ENCODE measurements around the gene SRXN1. TPM values are rescaled to one million over a fixed set of nuclear protein-coding genes. Genes with fewer than 3 reads are reported as not detected.

The SRXN1 gene
- polyA plus RNA-seq, 1 experiment: 64.6 TPM

GRCh38 chr20:598133-598850 is 54.7 kb downstream of the SRXN1 start:
- no peak for DNase-seq (ENCODE audit: low read depth, low spot score)
- no peak for TF ChIP-seq CTCF (IDR thresholded peaks at IDR 0.05; ENCODE audit: low read depth, low read length)
- ChIA-PET CTCF (interaction anchor here (1.0 kb wide), 1 partner anchor 37 kb away, joined by 4 read pairs; no protein-coding TSS in a partner anchor), POLR2A (no interaction called here)
- H3K27me3 ChIP-seq (ENCODE audit: control insufficient read depth, insufficient read depth, low read length): no peaks in the 10 kb centered on the region
- H3K4me3 ChIP-seq (ENCODE audit: low read depth, low read length): no peak overlapping the region
- H3K9me3 ChIP-seq (ENCODE audit: control insufficient read depth, insufficient read depth, low read length): no peaks in the 10 kb centered on the region; the same call in 1 of the 2 replicates
- no peak overlapping the region for H3K27ac ChIP-seq (ENCODE audit: low read depth, low read length)

GRCh38 chr20:597560-597959 is 55.4 kb downstream of the SRXN1 start:
- no peak for TF ChIP-seq CTCF (IDR thresholded peaks at IDR 0.05; ENCODE audit: low read depth, low read length)
- CTCF ChIA-PET: interaction anchor here (0.6 to 1.0 kb wide), 2 partner anchors 36 to 49 kb away, joined by 3 to 4 read pairs; no protein-coding TSS in a partner anchor
- H3K27ac ChIP-seq (ENCODE audit: low read depth, low read length): no peak overlapping the region
- no peak overlapping the region for H3K4me3 ChIP-seq (ENCODE audit: low read depth, low read length)
- DNase-seq (ENCODE audit: low read depth, low spot score): no peak
- no peaks in the 10 kb centered on the region; the same call in 1 of the 2 replicates for H3K9me3 ChIP-seq (ENCODE audit: control insufficient read depth, insufficient read depth, low read length)
- no peaks in the 10 kb centered on the region for H3K27me3 ChIP-seq (ENCODE audit: control insufficient read depth, insufficient read depth, low read length)
- POLR2A ChIA-PET: no interaction called here

Other genes with a start within 250 kb of the SRXN1 start
- 57.4 and 69.3 TPM in 2 replicates for gene RBCK1, start 244.9 kb downstream of the SRXN1 start, polyA plus RNA-seq (2011; rRNA removed)
- gene TBC1D20, start 190.7 kb downstream of the SRXN1 start, polyA plus RNA-seq (2011; rRNA removed): 40.1 and 45.6 TPM in 2 replicates
- 110 and 136 TPM in 2 replicates for gene CSNK2A1, start 109.4 kb downstream of the SRXN1 start, polyA plus RNA-seq (2011; rRNA removed)
- not detected in 2 replicates for gene TCF15, start 42.9 kb downstream of the SRXN1 start, polyA plus RNA-seq (2011; rRNA removed)
- not detected in 2 replicates for gene SCRT2, start 22.6 kb upstream of the SRXN1 start, polyA plus RNA-seq (2011; rRNA removed)
- gene SLC52A3, start 115.3 kb upstream of the SRXN1 start, polyA plus RNA-seq (2011; rRNA removed): not detected in 2 replicates
- 1.9 and 2.0 TPM in 2 replicates for gene FAM110A, start 180.5 kb upstream of the SRXN1 start, polyA plus RNA-seq (2011; rRNA removed)

Data from AG04450 (cell line).